SW480 (cell line): ENCODE results near the gene HIVEP3.

Experiments
- DNase-seq: peaks from one replicate; pipeline ENCODE4 v3.0.0-alpha.2; 2016; ENCODE audit warnings: low spot score

Gene HIVEP3

GRCh38 chr1:41611932-41612450 lies 306.7 kb downstream of the HIVEP3 start:
- DNase-seq = no peak

GRCh38 chr1:41611068-41611931 lies 307.4 kb downstream of the HIVEP3 start:
- DNase-seq = no peak

GRCh38 chr1:41610361-41610760 lies 308.4 kb downstream of the HIVEP3 start:
- no peak for DNase-seq

- no peak for DNase-seq
These were observed 309.4 kb downstream of the HIVEP3 start for GRCh38 chr1:41609166-41609883.

- DNase-seq = no peak
These were observed 310.5 kb downstream of the HIVEP3 start for GRCh38 chr1:41608211-41608610.

GRCh38 chr1:41607808-41608207 lies 310.9 kb downstream of the HIVEP3 start:
- DNase-seq = no peak

- no peak for DNase-seq
These were observed 318.8 kb downstream of the HIVEP3 start for GRCh38 chr1:41599912-41600311.

- DNase-seq = no peak
These were observed 320.4 kb downstream of the HIVEP3 start for GRCh38 chr1:41598325-41598724.

GRCh38 chr1:41592451-41593125 lies 326.1 kb downstream of the HIVEP3 start:
- no peak for DNase-seq

GRCh38 chr1:41591891-41592290 lies 326.8 kb downstream of the HIVEP3 start:
- DNase-seq = no peak

GRCh38 chr1:41590331-41590730 lies 328.4 kb downstream of the HIVEP3 start:
- no peak for DNase-seq

- DNase-seq = no peak
These were observed 329.3 kb downstream of the HIVEP3 start for GRCh38 chr1:41589395-41589794.

GRCh38 chr1:41588334-41588875 lies 330.3 kb downstream of the HIVEP3 start:
- DNase-seq = no peak

GRCh38 chr1:41587791-41588190 lies 330.9 kb downstream of the HIVEP3 start:
- DNase-seq = no peak

GRCh38 chr1:41586230-41586629 lies 332.5 kb downstream of the HIVEP3 start:
- no peak for DNase-seq

GRCh38 chr1:41583658-41584547 lies 334.8 kb downstream of the HIVEP3 start:
- no peak for DNase-seq

- no peak for DNase-seq
These were observed 335.7 kb downstream of the HIVEP3 start for GRCh38 chr1:41582851-41583657.

GRCh38 chr1:41582351-41582750 lies 336.4 kb downstream of the HIVEP3 start:
- no peak for DNase-seq

GRCh38 chr1:41582004-41582325 lies 336.8 kb downstream of the HIVEP3 start:
- DNase-seq = no peak

GRCh38 chr1:41581216-41582003 lies 337.3 kb downstream of the HIVEP3 start:
- no peak for DNase-seq
